GOT3 (cell line): Measurements from ENCODE around the gene TMEM63A.

Experiments used
- DNase-seq: peaks from one replicate; lab custom pipeline; 2025; ENCODE audit warnings: mixed read lengths; lab: John Stamatoyannopoulos, UW

Gene TMEM63A

DNA sequence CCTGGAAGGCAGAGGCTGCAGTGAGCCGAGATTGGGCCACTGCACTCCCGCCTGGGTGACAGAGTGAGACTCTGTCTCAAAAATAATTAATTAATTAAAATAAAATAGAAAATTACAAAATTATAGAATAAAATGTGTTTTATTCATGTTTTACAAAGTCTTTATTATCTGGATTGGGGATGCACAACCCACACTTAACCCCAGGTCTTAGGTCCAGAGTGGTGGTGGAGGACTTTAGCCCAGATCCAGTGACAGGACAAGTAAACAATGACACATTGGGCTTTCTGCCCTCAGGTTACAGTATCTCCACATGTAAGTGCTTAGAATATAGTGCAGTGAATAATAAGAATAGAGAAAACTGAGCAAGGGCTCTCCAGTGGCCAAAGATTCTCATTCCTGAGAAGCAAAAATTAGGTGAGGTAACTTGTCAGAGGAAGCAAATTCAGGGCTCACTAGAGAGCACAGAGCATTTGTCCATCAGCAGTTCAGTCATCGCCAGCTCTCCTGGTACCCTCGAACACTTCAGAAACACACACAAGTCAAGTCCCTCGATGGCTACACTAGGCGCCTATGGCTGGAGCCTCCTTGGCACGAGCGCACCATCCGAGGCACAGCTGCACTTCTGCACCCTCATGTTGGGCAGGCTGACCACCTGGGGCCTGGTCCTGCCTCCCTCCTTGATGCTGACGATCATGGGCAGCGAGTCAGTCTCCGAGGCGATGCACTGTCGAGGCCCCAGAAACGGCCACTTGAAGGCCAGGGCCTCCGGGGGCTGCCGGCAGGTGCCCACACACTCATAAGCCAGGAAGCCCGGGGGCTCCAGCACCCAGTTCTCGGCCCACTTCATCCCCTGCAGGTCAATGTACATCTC is 4.2 kb upstream of the TMEM63A start:
- DNase-seq = no peak

GRCh38 chr1:225885336-225885735 is 3.2 kb upstream of the TMEM63A start:
- DNase-seq = no peak

DNA sequence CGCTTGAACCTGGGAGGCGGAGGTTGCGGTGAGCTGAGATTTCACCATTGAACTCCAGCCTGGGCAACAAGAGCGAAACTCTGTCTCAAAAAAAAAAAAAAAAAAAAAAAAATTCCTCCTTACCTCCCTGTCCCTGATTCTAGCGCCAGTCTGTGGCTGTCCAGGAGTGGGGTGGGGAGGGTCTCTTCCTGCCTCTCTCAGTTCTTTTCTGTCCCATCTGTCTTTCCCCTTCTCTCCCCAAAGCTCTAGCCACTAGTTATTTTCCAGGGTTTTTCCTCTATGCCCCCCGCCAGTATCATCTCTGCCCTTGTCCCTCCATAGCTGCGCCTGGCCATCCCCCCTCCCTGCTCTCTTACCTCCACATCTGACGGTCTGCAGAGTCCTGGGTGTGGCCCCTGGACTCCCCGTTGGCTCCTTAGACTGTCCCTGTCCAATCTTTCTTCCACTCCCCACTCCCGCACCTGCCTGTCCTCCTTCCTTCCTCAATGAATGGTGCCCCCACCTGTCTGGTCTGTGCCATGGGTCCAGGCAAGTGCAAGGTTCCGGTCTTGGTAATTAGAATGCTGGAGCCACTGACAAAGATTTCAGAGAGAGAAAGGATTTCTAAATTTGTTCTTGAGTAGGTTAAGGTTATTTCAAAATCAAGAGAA is 1.6 kb upstream of the TMEM63A start:
- no peak for DNase-seq

DNA sequence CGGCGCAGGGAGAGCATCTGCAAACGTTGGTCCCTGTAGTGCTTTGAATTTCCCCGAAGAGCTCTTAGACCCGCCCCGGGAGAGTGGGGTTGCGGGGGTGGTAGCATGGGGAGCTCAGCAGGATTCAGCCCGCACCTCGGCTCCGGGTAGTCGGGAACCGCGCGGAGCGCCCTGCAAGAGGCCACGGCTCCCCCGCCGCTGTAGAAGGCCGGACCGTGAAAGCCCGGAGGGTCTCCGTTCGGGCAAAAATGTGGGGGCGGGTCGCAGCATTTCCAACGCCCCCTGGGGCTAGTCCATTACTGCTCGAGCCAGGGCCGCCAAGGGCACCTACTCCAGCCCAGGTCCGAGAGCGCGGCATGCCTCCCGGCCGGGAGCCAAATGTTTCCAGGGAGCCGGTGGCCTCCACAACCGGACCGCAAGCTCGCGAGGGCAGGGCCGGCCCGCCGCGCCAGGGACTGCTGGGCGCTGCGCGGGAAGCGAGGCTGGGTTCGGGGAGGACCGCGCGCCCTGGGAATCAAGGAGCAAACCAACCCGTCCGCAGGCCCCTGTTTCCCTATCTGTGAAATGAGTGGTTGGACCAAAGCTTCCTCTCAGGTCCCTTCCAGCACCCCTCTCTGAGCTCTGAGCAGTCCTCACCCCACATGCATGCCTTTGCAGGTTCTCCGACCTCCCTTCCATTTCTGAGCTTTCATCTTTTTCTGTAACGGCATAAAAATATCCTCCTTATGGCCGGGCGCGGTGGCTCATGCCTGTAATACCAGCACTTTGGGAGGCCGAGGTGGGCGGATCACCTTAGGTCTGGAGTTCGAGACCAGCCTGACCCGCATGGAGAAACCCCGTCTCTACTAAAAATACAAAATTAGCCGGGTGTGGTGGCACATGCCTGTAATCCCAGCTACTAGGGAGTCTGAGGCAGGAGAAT is 775 bp upstream of the TMEM63A start:
- peak; percentile 65 for DNase-seq

DNA sequence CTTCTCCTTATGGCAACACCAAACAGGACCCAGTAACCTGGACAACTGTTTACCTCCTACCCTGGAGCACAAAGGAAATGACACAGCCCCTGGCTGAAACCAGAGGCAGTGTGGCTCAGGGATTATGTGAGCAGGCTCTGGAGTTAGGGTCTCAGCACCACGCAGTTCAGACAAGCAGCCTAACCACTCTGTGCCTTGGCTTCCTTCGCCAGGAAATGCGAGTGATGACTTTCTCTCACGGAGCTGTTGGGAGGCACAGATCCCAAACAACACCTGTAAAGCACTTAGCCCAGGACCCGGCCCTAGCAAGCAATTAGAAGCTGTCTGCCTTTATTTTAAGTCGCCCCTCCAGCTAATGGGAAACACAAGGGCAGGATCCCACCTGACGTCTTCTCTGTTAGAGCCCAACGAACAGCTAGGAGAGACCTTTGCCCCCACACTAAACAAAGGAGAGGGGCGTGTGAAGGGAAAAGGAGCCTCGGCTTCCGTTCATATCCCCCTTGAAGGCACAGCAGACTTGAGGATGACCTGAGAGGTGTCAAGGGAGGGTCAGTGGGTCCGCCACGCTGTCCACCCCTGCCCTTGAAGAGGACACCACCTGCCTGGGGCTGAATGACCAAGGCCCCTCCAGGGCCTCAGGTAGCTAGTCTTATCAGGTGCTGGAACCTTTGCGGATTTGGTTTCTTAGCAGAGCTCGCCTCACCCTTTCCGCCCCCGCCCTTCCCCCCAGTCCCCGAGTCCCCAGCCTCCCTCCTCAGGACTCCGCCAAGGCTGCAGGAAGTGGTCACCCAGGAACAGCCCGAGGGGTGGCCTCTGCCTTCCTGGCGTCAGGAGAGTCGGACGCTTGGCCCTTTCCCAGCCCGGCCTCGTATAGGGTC is 860 bp downstream of the TMEM63A start:
- no peak for DNase-seq

GRCh38 chr1:225880636-225881035 is 1.5 kb downstream of the TMEM63A start:
- no peak for DNase-seq

GRCh38 chr1:225880222-225880588 is 2.0 kb downstream of the TMEM63A start:
- DNase-seq = no peak

- DNase-seq = no peak
Measured at GRCh38 chr1:225879521-225880221, 2.5 kb downstream of the TMEM63A start.

- DNase-seq = no peak
Measured at GRCh38 chr1:225878282-225878681, 3.9 kb downstream of the TMEM63A start.

DNA sequence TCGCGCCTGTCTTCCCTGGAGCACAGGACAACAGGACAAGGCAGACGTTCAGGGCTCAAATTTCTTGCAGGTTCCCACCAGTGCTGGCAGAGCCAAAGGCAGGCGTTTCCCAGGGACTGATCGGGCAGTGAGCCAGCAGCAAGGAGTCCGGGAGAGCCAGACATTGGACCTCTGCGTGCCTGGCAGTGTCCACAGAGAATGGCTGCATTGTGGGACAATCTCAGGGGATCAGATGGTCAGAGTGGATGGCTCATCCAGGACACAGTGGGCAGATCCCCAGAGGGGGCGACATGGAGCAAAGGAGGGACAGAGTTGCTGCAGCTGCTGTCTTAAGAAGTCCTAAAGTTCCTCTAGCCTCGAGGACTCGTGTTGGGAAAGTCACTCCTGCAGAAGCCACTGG is 4.6 kb downstream of the TMEM63A start:
- DNase-seq = no peak

DNA sequence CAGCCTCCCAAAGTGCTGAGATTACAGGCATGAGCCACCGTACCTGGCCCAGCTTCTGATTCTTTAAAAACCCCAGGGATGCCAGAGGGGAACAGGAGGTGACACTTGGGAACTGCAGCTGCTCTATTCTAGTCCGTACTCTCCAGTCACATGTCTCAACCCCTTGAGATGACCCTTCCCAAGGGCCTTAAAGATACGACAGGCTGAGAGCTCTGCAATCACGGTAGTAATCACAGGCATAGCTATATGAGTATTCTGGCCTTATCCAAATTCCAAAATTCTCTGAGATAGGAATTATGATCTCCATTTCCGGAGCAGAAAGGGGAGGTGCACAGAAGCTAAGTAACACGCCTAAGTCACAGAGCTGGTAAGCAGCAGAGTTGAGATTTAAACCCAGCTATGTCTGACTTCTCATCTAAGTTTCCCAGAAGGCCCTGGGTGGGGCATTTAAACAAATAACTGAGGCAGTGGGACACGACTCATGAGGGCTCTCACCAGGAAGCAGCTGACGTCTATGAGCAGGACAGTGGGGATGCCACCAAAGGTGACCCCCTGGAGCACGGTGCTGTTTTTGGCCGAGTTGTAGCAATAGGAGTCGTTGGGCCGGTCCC is 5.2 kb downstream of the TMEM63A start:
- DNase-seq = no peak

- DNase-seq = no peak
Measured at GRCh38 chr1:225875044-225875815, 7.0 kb downstream of the TMEM63A start.

- no peak for DNase-seq
Measured at GRCh38 chr1:225874431-225874830, 7.7 kb downstream of the TMEM63A start.

GRCh38 chr1:225873281-225873850 is 8.8 kb downstream of the TMEM63A start:
- no peak for DNase-seq

DNA sequence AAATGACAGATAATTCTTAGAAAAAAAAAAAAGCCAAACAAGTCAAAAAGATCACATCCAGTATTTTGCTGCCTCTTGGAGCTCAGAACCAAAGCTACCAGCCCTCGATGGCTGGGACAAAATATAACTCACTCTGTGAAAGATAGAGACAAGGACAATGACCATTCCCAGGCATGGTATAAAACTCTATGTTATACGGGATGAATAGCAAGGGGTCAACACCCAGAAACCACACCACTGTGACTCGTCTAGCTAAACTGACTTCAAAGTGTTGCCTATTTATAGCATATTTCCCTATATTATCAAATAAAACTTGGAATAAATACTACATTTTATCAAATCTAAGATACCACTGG is 10.1 kb downstream of the TMEM63A start:
- no peak for DNase-seq

DNA sequence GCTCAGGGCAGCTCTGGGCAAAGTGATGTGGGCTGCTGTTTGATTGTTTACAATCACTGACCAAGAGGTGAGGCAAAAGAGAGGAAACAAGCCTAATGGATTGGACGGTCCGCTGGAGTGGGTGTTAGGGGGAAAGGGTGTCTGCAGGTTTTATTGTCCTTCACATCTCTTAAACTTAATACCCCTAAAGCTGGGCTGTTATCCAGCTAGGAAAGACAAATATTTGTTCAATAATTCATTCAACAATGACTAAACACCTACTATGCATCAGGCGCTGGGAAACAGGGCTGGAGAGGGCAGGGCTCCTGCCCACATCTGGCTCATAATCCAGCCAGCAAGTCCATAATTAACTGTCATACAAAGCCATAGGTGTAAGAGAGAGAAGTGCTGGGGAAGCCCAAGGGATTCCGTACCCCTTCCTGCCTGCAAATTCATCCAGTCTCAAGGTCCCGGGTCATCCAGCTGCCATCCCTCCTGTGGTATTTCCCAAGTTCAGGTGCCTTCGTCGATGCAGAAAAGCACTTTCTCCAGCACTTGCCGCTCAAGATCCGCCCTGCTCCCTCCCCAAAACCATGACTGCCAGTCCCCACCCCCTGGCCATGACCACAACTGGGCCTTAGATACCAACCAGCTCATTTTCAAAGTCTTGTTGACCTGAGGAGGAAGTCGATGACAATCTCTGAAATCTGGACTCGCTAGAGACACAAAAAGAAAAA is 10.7 kb downstream of the TMEM63A start:
- DNase-seq = no peak

DNA sequence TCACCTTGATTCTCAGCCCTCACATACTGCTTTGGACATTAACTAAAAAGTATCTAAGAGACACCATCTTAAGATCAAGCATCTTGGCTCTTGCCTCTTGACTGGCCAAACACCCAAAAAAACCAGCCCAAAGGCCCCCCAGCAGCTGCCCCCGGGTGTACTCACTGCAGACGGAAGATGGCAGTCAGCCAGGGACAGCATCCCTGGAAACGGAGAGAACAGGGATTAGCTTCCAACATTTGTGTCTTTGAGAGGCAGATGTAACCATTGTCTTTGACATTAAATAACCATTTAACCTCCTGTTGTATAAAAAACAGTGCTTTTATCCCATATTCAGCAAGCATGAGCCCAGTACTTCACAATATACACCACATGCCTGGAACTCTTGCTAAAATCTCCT is 11.3 kb downstream of the TMEM63A start:
- no peak for DNase-seq

GRCh38 chr1:225868631-225869330 is 13.4 kb downstream of the TMEM63A start:
- DNase-seq = no peak
